ENCODE results near the gene NHSL2. TPM values are rescaled to one million over a fixed set of nuclear protein-coding genes. Genes with fewer than 3 reads are reported as not detected.

The NHSL2 gene
- total and polyA plus RNA-seq, 4 donors = 1.4 to 9.9 (median 4.7) TPM

DNA sequence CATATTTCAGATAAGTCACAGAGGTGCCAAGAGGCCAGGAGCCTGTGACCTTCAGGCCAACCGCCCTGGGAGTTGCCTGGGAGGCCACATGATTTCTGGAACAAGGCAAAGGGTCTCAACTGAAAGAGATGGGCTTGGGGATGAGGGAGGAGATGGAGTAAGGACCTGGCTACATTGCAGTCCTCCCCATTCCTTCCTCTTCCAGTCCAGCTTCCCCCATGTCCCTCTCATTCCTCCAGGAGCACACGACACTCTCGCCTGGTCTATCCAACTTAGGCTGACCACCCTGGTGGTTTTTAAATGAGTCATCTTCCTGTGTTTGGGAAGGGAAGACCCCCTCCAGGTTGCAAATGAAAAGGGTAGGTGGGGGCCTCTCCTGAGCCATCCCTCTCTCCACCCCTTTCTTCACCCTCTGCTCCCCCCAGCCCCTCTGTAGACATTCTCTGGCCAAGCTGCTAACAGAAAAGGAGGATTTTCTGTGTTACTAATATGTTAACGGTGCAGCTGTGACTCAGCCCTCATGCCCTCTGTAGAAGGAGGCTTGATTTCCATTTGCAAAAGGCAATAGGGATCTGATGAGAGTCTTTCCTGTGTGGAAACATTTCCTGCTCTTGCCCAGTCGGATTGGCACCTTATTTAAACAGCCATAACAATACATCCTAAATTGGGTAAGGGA is 141.9 kb downstream of the NHSL2 start:
- DNase-seq = no peak
- Histone ChIP-seq H3K4me1 (ENCODE audit: control insufficient read depth in 5 of 5, insufficient read depth in 5 of 5, low read length in 5 of 5) (peaks cover 0 to 8% (median 3%) of the 10 kb centered on the region in 5 donors), H3K4me3 (no peak overlapping the region), H3K9ac (ENCODE audit: insufficient read depth in 1 of 2, low read length in 2 of 2) (no peak overlapping the region), H3K9me3 (ENCODE audit: control insufficient read depth in 4 of 4, insufficient read depth in 3 of 4, low read length in 3 of 4) (peaks cover 0 to 5% (median 0%) of the 10 kb centered on the region in 4 donors), H3K27ac (ENCODE audit: low read depth in 1 of 2, low read length in 1 of 2) (no peak overlapping the region), H3K36me3 (ENCODE audit: control insufficient read depth in 4 of 4, insufficient read depth in 4 of 4, low read length in 4 of 4) (no peaks in the 10 kb centered on the region), H3K27me3 (ENCODE audit: control insufficient read depth in 3 of 3, insufficient read depth in 3 of 3, low read length in 2 of 3) (peaks cover 0 to 25% (median 22%) of the 10 kb centered on the region in 3 donors)
- TF ChIP-seq, protein P1, sequence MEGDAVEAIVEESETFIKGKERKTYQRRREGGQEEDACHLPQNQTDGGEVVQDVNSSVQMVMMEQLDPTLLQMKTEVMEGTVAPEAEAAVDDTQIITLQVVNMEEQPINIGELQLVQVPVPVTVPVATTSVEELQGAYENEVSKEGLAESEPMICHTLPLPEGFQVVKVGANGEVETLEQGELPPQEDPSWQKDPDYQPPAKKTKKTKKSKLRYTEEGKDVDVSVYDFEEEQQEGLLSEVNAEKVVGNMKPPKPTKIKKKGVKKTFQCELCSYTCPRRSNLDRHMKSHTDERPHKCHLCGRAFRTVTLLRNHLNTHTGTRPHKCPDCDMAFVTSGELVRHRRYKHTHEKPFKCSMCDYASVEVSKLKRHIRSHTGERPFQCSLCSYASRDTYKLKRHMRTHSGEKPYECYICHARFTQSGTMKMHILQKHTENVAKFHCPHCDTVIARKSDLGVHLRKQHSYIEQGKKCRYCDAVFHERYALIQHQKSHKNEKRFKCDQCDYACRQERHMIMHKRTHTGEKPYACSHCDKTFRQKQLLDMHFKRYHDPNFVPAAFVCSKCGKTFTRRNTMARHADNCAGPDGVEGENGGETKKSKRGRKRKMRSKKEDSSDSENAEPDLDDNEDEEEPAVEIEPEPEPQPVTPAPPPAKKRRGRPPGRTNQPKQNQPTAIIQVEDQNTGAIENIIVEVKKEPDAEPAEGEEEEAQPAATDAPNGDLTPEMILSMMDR (IDR thresholded peaks at IDR 0.05; ENCODE audit: control extremely low read depth, extremely low read depth) = no peak
- ATAC-seq (ENCODE audit: insufficient read depth, low FRiP score) = no peak
- WGBS, 2 donors = 26 to 48% methylated on average over 4 to 5 of the region's 5 CpGs

DNA sequence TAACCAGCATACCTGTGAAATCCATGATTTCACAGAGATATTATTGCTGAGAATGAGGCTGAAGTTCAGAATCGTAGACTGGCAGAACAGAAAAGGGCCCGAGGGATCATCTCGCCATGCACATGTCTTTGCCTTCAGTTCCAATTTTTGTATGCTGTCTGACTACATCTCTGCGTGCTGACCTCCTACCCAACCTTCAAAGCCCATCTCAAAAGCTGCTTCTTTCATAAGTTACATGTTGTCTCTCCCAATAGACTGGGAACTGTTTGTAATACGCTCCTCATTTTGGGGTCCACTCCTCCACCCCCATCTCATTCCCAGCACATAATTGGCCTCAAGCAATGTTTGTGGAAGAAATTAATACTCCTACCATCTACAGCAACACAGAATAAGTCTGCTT is 142.9 kb downstream of the NHSL2 start:
- Histone ChIP-seq H3K36me3 (ENCODE audit: control insufficient read depth in 4 of 4, insufficient read depth in 4 of 4, low read length in 4 of 4) (no peaks in the 10 kb centered on the region), H3K27ac (ENCODE audit: low read depth in 1 of 2, low read length in 1 of 2) (no peak overlapping the region), H3K4me1 (ENCODE audit: control insufficient read depth in 5 of 5, insufficient read depth in 5 of 5, low read length in 5 of 5) (peaks cover 0 to 10% (median 5%) of the 10 kb centered on the region in 5 donors), H3K9ac (ENCODE audit: insufficient read depth in 1 of 2, low read length in 2 of 2) (no peak overlapping the region), H3K4me3 (no peak overlapping the region), H3K9me3 (ENCODE audit: control insufficient read depth in 4 of 4, insufficient read depth in 3 of 4, low read length in 3 of 4) (peaks cover 0 to 3% (median 0%) of the 10 kb centered on the region in 4 donors), H3K27me3 (ENCODE audit: control insufficient read depth in 3 of 3, insufficient read depth in 3 of 3, low read length in 2 of 3) (peaks cover 0 to 27% (median 23%) of the 10 kb centered on the region in 3 donors)
- no peak for DNase-seq
- TF ChIP-seq, protein P1 (IDR thresholded peaks at IDR 0.05; ENCODE audit: control extremely low read depth, extremely low read depth) = no peak
- WGBS, 2 donors = 83 to 93% methylated on average over 5 of the region's 5 CpGs
- ATAC-seq (ENCODE audit: insufficient read depth, low FRiP score) = no peak

DNA sequence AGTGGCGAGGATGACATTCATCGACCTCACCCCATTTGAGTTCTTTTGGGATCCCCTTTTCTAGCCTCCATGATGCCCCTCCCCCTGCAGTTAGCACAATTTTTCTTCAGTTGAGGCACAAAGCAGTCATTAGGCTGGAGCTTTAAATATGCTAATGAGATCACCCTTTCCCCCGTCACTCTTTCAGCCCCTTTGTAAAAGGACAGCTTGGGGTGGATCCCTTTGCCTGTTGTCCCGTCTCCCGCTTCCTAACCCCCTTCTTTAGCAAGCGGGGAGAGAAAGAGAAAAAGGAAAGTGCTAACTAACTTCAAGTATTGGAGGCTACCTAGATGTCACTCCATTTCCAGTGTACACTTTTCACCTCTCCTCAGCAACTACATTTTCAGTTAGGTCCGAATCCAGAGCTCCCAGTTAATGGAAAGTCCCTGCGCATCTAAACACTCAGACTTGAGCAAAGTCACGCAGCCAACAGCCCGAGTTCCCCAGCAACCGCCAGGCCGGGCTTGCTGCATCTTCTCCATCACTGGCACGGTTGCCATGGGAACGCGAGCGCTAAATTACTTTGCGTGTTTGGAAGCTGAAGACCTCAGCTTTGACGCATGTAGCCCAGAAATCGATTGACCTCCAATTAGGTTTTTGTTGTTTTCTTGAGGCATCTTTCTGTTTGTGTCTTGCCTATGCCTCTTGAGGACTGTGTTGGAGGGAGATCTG is 144.3 kb downstream of the NHSL2 start:
- peaks cover 0 to 27% (median 24%) of the 10 kb centered on the region in 3 donors for H3K27me3 ChIP-seq (ENCODE audit: control insufficient read depth in 3 of 3, insufficient read depth in 3 of 3, low read length in 2 of 3)
- peaks cover 0 to 10% (median 5%) of the 10 kb centered on the region in 5 donors for H3K4me1 ChIP-seq (ENCODE audit: control insufficient read depth in 5 of 5, insufficient read depth in 5 of 5, low read length in 5 of 5)
- H3K4me3 ChIP-seq = no peak overlapping the region
- TF ChIP-seq, protein P1 (IDR thresholded peaks at IDR 0.05; ENCODE audit: control extremely low read depth, extremely low read depth) = no peak
- H3K36me3 ChIP-seq (ENCODE audit: control insufficient read depth in 4 of 4, insufficient read depth in 4 of 4, low read length in 4 of 4) = no peaks in the 10 kb centered on the region
- no peak overlapping the region for H3K27ac ChIP-seq (ENCODE audit: low read depth in 1 of 2, low read length in 1 of 2)
- DNase-seq (no peak), ATAC-seq (ENCODE audit: insufficient read depth, low FRiP score) (no peak)
- 68 to 93% methylated on average over 19 of the region's 19 CpGs for WGBS, 2 donors
- peaks cover 0 to 2% (median 0%) of the 10 kb centered on the region in 4 donors for H3K9me3 ChIP-seq (ENCODE audit: control insufficient read depth in 4 of 4, insufficient read depth in 3 of 4, low read length in 3 of 4)
- no peak overlapping the region for H3K9ac ChIP-seq (ENCODE audit: insufficient read depth in 1 of 2, low read length in 2 of 2)
